H1 (cell line): ENCODE data around the gene KRTAP9-7. TPM values are rescaled to one million over a fixed set of nuclear protein-coding genes. Genes with fewer than 3 reads are reported as not detected.

Source experiments
- CTCF ChIA-PET: fragments of 300-600 bp; sonication (Branson Sonifier 250); formaldehyde crosslinking; loops from one replicate; lab custom pipeline; 2021; ENCODE audit not compliant: partially characterized antibody; lab: Charles Lee
- POLR2A ChIA-PET: fragments of 300-600 bp; sonication (Branson Sonifier 250); formaldehyde crosslinking; loops from one replicate; lab custom pipeline; 2021; ENCODE audit warnings: inconsistent platforms; ENCODE audit not compliant: partially characterized antibody; lab: Charles Lee
- DNase-seq, 2 experiments: peaks; one replicate each; pipeline versions ENCODE4 v3.0.0 to v3.0.0-alpha.2; 2010 to 2022; ENCODE audit warnings: low spot score in 2 of 2, low read depth in 1 of 2, mixed read lengths in 1 of 2
- FAIRE-seq: peaks from 2 replicates; lab custom pipeline; 2011; peaks lifted over from hg19 to GRCh38; lab: Jason Lieb, UNC
- H2AFZ ChIP-seq: 2 replicates; pipeline ENCODE4 v1.8.1; 2012; ENCODE audit warnings: low read length, inconsistent platforms
- H2AK5ac ChIP-seq: 2 replicates; pipeline ENCODE4 v1.6.1; 2013; ENCODE audit warnings: low read depth, low read length
- H2BK120ac ChIP-seq: replicated peaks from 2 replicates; pipeline ENCODE3; 2013; ENCODE audit warnings: low read depth, low read length, inconsistent platforms
- H2BK12ac ChIP-seq: 2 replicates; pipeline ENCODE4 v1.6.1; 2013; ENCODE audit warnings: low read depth, low read length
- H2BK15ac ChIP-seq: 2 replicates; pipeline ENCODE4 v1.6.1; 2013; ENCODE audit warnings: low read length
- H2BK20ac ChIP-seq: 2 replicates; pipeline ENCODE4 v1.6.1; 2013; ENCODE audit warnings: low read length
- H2BK5ac ChIP-seq: 2 replicates; pipeline ENCODE4 v1.6.1; 2013; ENCODE audit warnings: low read depth, low read length
- H3K14ac ChIP-seq: 2 replicates; pipeline ENCODE4 v1.6.1; 2013; ENCODE audit warnings: inconsistent platforms; ENCODE audit not compliant: insufficient read length
- H3K18ac ChIP-seq: 2 replicates; pipeline ENCODE4 v1.6.1; 2013; ENCODE audit warnings: low read length; ENCODE audit errors: extremely low read depth
- H3K23ac ChIP-seq: 2 replicates; pipeline ENCODE4 v1.6.1; 2013; ENCODE audit warnings: inconsistent platforms; ENCODE audit not compliant: insufficient read length
- H3K23me2 ChIP-seq: 2 replicates; pipeline ENCODE4 v1.6.1; 2013; ENCODE audit warnings: low read depth, low read length
- H3K27ac ChIP-seq: 2 replicates; pipeline ENCODE4 v1.6.1; 2011; ENCODE audit warnings: low read depth, low read length, inconsistent platforms
- H3K27me3 ChIP-seq, 4 experiments: replicated peaks in 1 of 4; 1 replicate in 1 of 4; 2 replicates in 3 of 4; pipeline versions ENCODE4 v1.6.1 to v1.8.1; 2011 to 2013; ENCODE audit warnings: low read length in 3 of 4, mild to moderate bottlenecking in 3 of 4, inconsistent platforms in 2 of 4, mixed read lengths in 2 of 4, moderate library complexity in 1 of 4; ENCODE audit not compliant: control insufficient read depth in 3 of 4, insufficient read depth in 3 of 4; ENCODE audit errors: extremely low read depth in 1 of 4
- H3K36me3 ChIP-seq, 4 experiments: 2 replicates each; pipeline versions ENCODE4 v1.6.1 to v1.8.1; 2011 to 2013; ENCODE audit warnings: mild to moderate bottlenecking in 4 of 4, low read length in 3 of 4, moderate library complexity in 2 of 4, control low read depth in 1 of 4, inconsistent platforms in 1 of 4; ENCODE audit not compliant: insufficient read depth in 4 of 4, control insufficient read depth in 2 of 4
- H3K4ac ChIP-seq: replicated peaks from 2 replicates; pipeline ENCODE3; 2013; ENCODE audit warnings: low read length, low read depth, mixed read lengths, inconsistent platforms; ENCODE audit not compliant: insufficient read length
- H3K4me1 ChIP-seq, 4 experiments: replicated peaks in 1 of 4; 1 replicate in 1 of 4; 2 replicates in 3 of 4; pipeline versions ENCODE4 v1.6.1 to v1.8.1; 2011 to 2013; ENCODE audit warnings: low read length in 3 of 4, inconsistent platforms in 2 of 4, mixed read lengths in 1 of 4; ENCODE audit not compliant: insufficient read depth in 4 of 4, control insufficient read depth in 3 of 4
- H3K4me2 ChIP-seq, 2 experiments: 2 replicates each; pipeline versions ENCODE4 v1.6.1 to v1.8.1; 2011 to 2013; ENCODE audit warnings: low read depth in 2 of 2, low read length in 2 of 2, control low read depth in 1 of 2, inconsistent platforms in 1 of 2, mild to moderate bottlenecking in 1 of 2; ENCODE audit not compliant: insufficient read depth in 1 of 2
- H3K4me3 ChIP-seq, 4 experiments: fragments of 200-600, 300-600 bp in 1 of 4; sonication (generic), shearing (Covaris generic), sonication (Bioruptor Twin) in 1 of 4; 2 replicates each; pipeline versions ENCODE4 v1.5.1 to v1.8.1; 2011 to 2016; ENCODE audit warnings: low read length in 4 of 4, low read depth in 3 of 4, control low read depth in 2 of 4, inconsistent platforms in 2 of 4, mild to moderate bottlenecking in 2 of 4, mixed read lengths in 1 of 4, moderate library complexity in 1 of 4; ENCODE audit not compliant: insufficient read depth in 2 of 4; ENCODE audit errors: extremely low read depth in 1 of 4
- H3K56ac ChIP-seq: replicated peaks from 2 replicates; pipeline ENCODE3; 2013; ENCODE audit warnings: low read depth, mild to moderate bottlenecking, mixed read lengths, low read length, inconsistent platforms; ENCODE audit not compliant: insufficient read length
- H3K79me1 ChIP-seq: 2 replicates; pipeline ENCODE4 v1.6.1; 2013; ENCODE audit warnings: low read depth, low read length, control low read depth
- H3K79me2 ChIP-seq, 2 experiments: 2 replicates each; pipeline versions ENCODE4 v1.6.1 to v1.8.1; 2012 to 2013; ENCODE audit warnings: low read length in 2 of 2, mild to moderate bottlenecking in 2 of 2, inconsistent platforms in 1 of 2; ENCODE audit not compliant: insufficient read depth in 2 of 2, control insufficient read depth in 1 of 2
- H3K9ac ChIP-seq, 4 experiments: replicated peaks in 1 of 4; 1 replicate in 1 of 4; 2 replicates in 3 of 4; pipeline versions ENCODE4 v1.6.1 to v1.8.1; 2011 to 2013; ENCODE audit warnings: low read depth in 3 of 4, low read length in 3 of 4, control low read depth in 2 of 4, mild to moderate bottlenecking in 2 of 4, moderate library complexity in 2 of 4, inconsistent platforms in 1 of 4; ENCODE audit errors: extremely low read depth in 1 of 4
- H3K9me3 ChIP-seq, 2 experiments: 2 replicates each; pipeline versions ENCODE4 v1.6.1 to v1.8.1; 2012 to 2013; ENCODE audit warnings: mild to moderate bottlenecking in 2 of 2, moderate library complexity in 2 of 2, control low read depth in 1 of 2, inconsistent platforms in 1 of 2, low read depth in 1 of 2, low read length in 1 of 2, mixed read lengths in 1 of 2; ENCODE audit not compliant: insufficient read depth in 2 of 2
- H4K20me1 ChIP-seq, 2 experiments: replicated peaks in 1 of 2; 2 replicates each; pipeline versions ENCODE3 to v1.8.1; 2011 to 2013; ENCODE audit warnings: inconsistent platforms in 2 of 2, low read length in 2 of 2, mild to moderate bottlenecking in 1 of 2; ENCODE audit not compliant: insufficient read depth in 2 of 2, control insufficient read depth in 1 of 2
- H4K5ac ChIP-seq: 2 replicates; pipeline ENCODE4 v1.6.1; 2013; ENCODE audit warnings: low read length, low read depth, mixed read lengths, inconsistent platforms; ENCODE audit not compliant: insufficient read length
- H4K8ac ChIP-seq: 2 replicates; pipeline ENCODE4 v1.8.0; 2013; ENCODE audit warnings: mild to moderate bottlenecking, moderate library complexity, low read length, inconsistent platforms; ENCODE audit not compliant: insufficient read depth; ENCODE audit errors: extremely low read depth
- H4K91ac ChIP-seq: replicated peaks from 2 replicates; pipeline ENCODE3; 2013; ENCODE audit warnings: low read length, mixed read lengths, inconsistent platforms; ENCODE audit not compliant: insufficient read length
- BCL11A ChIP-seq, 2 experiments: IDR thresholded peaks; one replicate each; pipeline ENCODE4 v1.6.1; 2011; ENCODE audit warnings: low read depth in 2 of 2, low read length in 2 of 2, mild to moderate bottlenecking in 2 of 2
- CHD2 ChIP-seq: IDR thresholded peaks from 2 replicates; pipeline ENCODE4 v1.6.1; 2012; ENCODE audit warnings: low read length, improper control_type of control experiment
- CTBP2 ChIP-seq: IDR thresholded peaks from 2 replicates; pipeline ENCODE4 v1.7.0; 2011; ENCODE audit warnings: borderline replicate concordance, mild to moderate bottlenecking, moderate library complexity, mixed read lengths, low read length; ENCODE audit not compliant: insufficient read depth, insufficient read length
- HDAC6 ChIP-seq: IDR thresholded peaks from one replicate; pipeline ENCODE4 v1.7.1; 2012; ENCODE audit warnings: low read depth, mild to moderate bottlenecking, inconsistent platforms, low read length, moderate library complexity
- JUN ChIP-seq: IDR thresholded peaks from 2 replicates; pipeline ENCODE4 v1.6.1; 2011; ENCODE audit warnings: low read depth, mild to moderate bottlenecking, improper control_type of control experiment, low read length
- KDM4A ChIP-seq: IDR thresholded peaks from one replicate; pipeline ENCODE4 v1.7.1; 2012; ENCODE audit warnings: low read depth, mild to moderate bottlenecking, moderate library complexity, low read length, inconsistent platforms; ENCODE audit not compliant: severe bottlenecking
- NRF1 ChIP-seq: IDR thresholded peaks from 2 replicates; pipeline ENCODE4 v1.6.1; 2011; ENCODE audit warnings: mild to moderate bottlenecking, low read depth, low read length, improper control_type of control experiment
- PHF8 ChIP-seq: fragments of 200-600 bp; sonication (generic); conservative IDR thresholded peaks from 2 replicates; pipeline ENCODE4 v1.7.1; 2012; ENCODE audit warnings: low read depth, mild to moderate bottlenecking, inconsistent platforms, low read length, moderate library complexity
- POLR2A ChIP-seq, 2 experiments: IDR thresholded peaks; 1 replicate in 1 of 2; 2 replicates in 1 of 2; pipeline ENCODE4 v1.6.1; 2011; ENCODE audit warnings: low read depth in 2 of 2, low read length in 2 of 2, mild to moderate bottlenecking in 2 of 2; ENCODE audit errors: control extremely low read depth in 1 of 2
- POLR2AphosphoS5 ChIP-seq: IDR thresholded peaks from 2 replicates; pipeline ENCODE4 v1.6.1; 2011; ENCODE audit warnings: low read depth, low read length
- SAP30 ChIP-seq: fragments of 300-600 bp; sonication (generic); IDR thresholded peaks from 2 replicates; pipeline ENCODE4 v1.7.1; 2012; ENCODE audit warnings: low read length, moderate library complexity, mild to moderate bottlenecking, inconsistent platforms; ENCODE audit not compliant: insufficient read depth, insufficient replicate concordance
- SP4 ChIP-seq: IDR thresholded peaks from 2 replicates; pipeline ENCODE4 v1.6.1; 2012; ENCODE audit warnings: low read length, inconsistent platforms
- TAF1 ChIP-seq: IDR thresholded peaks from 2 replicates; pipeline ENCODE4 v1.6.1; 2011; ENCODE audit warnings: mild to moderate bottlenecking, low read depth, low read length
- WGBS, 2 experiments: shearing (Covaris generic) in 1 of 2; methylation state at CpG; one replicate each; pipeline versions ENCODE4 v1.1.6 to v1.1.7; 2013 to 2015; ENCODE audit warnings: low lambda C conversion rate in 2 of 2, mixed read lengths in 2 of 2, inconsistent platforms in 1 of 2, low coverage in 1 of 2, missing lambda C conversion rate in 1 of 2; ENCODE audit not compliant: insufficient replicate concordance in 2 of 2, insufficient coverage in 1 of 2, insufficient read length in 1 of 2; ENCODE audit errors: extremely low coverage in 1 of 2, missing lambda C conversion rate in 1 of 2; 5-methylcytosine and 5-hydroxymethylcytosine counted together
- polyA plus RNA-seq, 7 experiments: library from polyadenylated mRNA; depleted of rRNA in 3 of 7; stranded (reverse) in 5 of 7; unstranded in 2 of 7; fragments of >200 nt in 5 of 7; fragments of 200-250 nt in 2 of 7; gene quantifications; 1 replicate in 5 of 7; 2 replicates in 1 of 7; 4 replicates in 1 of 7; pipeline versions ENCODE4 v1.2.1 to v1.2.3, GENCODE V29; 2011 to 2013; ENCODE audit warnings: missing spikeins in 2 of 7, mixed read lengths in 2 of 7
- total RNA-seq: library from RNA; stranded (reverse); fragmentation: NEBNext Ultra II Directional; extraction: Animal tissue kit (Norgen Biotek cat#: 25700); gene quantifications from 2 replicates; pipeline ENCODE4 v1.2.1, GENCODE V29; 2021
- TF ChIP-seq, protein P1 (sequence below): IDR thresholded peaks from 2 replicates; pipeline ENCODE4 v1.6.1; 2011; ENCODE audit warnings: low read depth, mild to moderate bottlenecking, low read length; ENCODE audit not compliant: insufficient read depth

Gene KRTAP9-7
- total and polyA plus RNA-seq, 2 of the 8 experiments (the other 6 are each of a cell fraction or from before 2014, with no cell fraction given): not detected

DNA sequence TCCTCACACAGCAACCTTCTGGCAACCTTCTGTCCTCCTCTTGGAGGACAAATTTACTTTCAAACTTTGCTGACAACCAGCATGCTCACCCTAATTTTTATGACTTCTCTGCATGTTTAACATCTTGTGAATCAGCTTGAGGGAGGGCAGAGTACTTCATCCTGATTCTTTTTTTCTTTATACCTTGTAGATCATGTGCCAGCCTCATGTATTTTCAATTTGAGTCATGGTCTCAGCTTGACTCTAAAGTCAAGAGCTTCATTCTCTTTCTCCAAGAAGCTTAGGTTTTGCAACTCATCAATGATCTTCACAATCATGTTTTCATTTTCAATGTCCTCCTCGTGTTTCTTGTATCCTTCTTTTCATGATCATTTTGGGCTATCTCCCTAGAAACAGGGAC, 3.6 kb upstream of the KRTAP9-7 start:
- no peak overlapping the region for H2AK5ac ChIP-seq
- no peaks in the 10 kb centered on the region for H3K23me2 ChIP-seq
- CTCF ChIA-PET: no interaction called here

More for the DNA sequence above, 3.6 kb upstream of the KRTAP9-7 start:
- Histone ChIP-seq H4K91ac (no peak overlapping the region), H2BK12ac (no peak overlapping the region), H2BK120ac (no peak overlapping the region), H3K9ac (no peak overlapping the region), H2BK15ac (no peak overlapping the region), H3K4ac (no peak overlapping the region), H3K4me2 (no peak overlapping the region), H3K79me2 (no peaks in the 10 kb centered on the region), H2BK5ac (no peak overlapping the region), H2AFZ (no peak overlapping the region), H3K27ac (no peak overlapping the region), H4K20me1 (no peaks in the 10 kb centered on the region), H3K14ac (no peak overlapping the region), H3K27me3 (no peaks in the 10 kb centered on the region), H4K8ac (no peak overlapping the region), H3K9me3 (no peaks in the 10 kb centered on the region), H3K23ac (no peak overlapping the region), H3K4me3 (no peak overlapping the region), H3K4me1 (no peaks in the 10 kb centered on the region), H3K18ac (no peak overlapping the region), H4K5ac (no peak overlapping the region), H3K56ac (no peak overlapping the region), H3K36me3 (no peaks in the 10 kb centered on the region), H3K79me1 (no peaks in the 10 kb centered on the region), H2BK20ac (no peak overlapping the region)
- WGBS, 2 experiments: no CpG with 5 or more reads among the region's 1 CpG
- POLR2A ChIA-PET: no interaction called here
- FAIRE-seq (no peak), DNase-seq (no peak)
- TF ChIP-seq POLR2A (IDR thresholded peaks at IDR 0.05; ENCODE audit: control extremely low read depth in 1 of 2, low read depth in 2 of 2, low read length in 2 of 2) (no peak), SAP30 (no peak), PHF8 (no peak), KDM4A (no peak), SP4 (no peak), NRF1 (no peak), HDAC6 (no peak), JUN (no peak), TAF1 (no peak), CHD2 (no peak), CTBP2 (no peak), BCL11A (IDR thresholded peaks at IDR 0.05; ENCODE audit: low read depth in 2 of 2, low read length in 2 of 2) (no peak), POLR2AphosphoS5 (no peak)
- TF ChIP-seq, protein P1, sequence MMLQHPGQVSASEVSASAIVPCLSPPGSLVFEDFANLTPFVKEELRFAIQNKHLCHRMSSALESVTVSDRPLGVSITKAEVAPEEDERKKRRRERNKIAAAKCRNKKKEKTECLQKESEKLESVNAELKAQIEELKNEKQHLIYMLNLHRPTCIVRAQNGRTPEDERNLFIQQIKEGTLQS: no peak
